Measurements from ENCODE around the gene CHKA. TPM values are rescaled to one million over a fixed set of nuclear protein-coding genes. Genes with fewer than 3 reads are reported as not detected.

Gene CHKA
- total and polyA plus RNA-seq, 2 donors (not counting 3 experiments of a cell fraction or from before 2014, with no cell fraction given) = 21.4 to 25.1 TPM

DNA sequence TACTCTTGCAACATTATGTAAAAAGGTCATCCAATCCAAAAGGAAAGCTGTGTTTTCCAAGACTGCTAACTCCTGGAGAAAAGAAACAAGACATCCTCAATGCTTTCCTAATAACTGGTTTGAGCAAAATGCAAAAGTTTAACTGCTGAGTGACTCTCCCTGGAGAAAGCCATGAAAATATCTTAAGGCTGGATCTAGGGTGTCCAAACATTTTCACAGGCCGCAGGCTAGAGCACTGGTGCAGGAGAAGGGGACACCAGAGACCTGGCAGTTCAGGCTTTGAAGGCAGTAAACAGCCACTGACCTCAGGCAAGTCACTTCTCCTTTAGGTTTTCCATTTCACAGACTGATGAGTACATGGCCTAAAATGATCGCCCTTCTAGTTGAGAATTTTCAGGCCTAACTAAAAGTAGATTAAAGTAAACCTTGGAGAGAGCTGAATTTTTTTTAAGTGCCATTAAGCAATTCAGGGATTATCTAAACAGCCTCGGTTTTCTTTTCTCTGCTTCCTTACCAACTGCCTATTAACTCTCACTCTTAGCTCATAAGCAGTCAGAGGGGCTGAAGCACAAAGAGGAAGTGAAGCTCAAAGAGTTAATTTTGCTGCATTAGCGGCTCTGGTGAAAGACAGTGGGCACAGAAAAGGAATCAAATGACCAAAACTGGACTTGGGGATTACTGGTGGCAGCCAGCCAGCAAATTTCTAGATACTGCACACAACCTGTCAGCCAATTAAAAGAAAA lies 2.3 kb downstream of the CHKA start:
- Histone ChIP-seq H4K20me1 (replicated peaks; ENCODE audit: control insufficient read depth, extremely low read depth, insufficient read depth, low read length) (no peaks in the 10 kb centered on the region), H3K4me1 (ENCODE audit: control insufficient read depth, extremely low read depth, insufficient read depth, low read length) (peaks cover 8% of the 10 kb centered on the region), H3K4me2 (ENCODE audit: insufficient read depth, low read length) (no peak overlapping the region), H3K9me1 (replicated peaks; ENCODE audit: control insufficient read depth, extremely low read depth, insufficient read depth, low read length) (no peaks in the 10 kb centered on the region), H3K27me3 (ENCODE audit: control insufficient read depth in 2 of 2, insufficient read depth in 2 of 2, low read length in 2 of 2) (no peaks in the 10 kb centered on the region), H3K36me3 (ENCODE audit: control insufficient read depth in 2 of 2, extremely low read depth in 1 of 2, insufficient read depth in 2 of 2, low read length in 2 of 2) (no peaks in the 10 kb centered on the region), H2AFZ (ENCODE audit: low read depth, low read length) (no peak overlapping the region), H3K79me2 (ENCODE audit: control insufficient read depth, insufficient read depth, low read length) (peaks cover 10% of the 10 kb centered on the region), H3K9me3 (replicated peaks; ENCODE audit: control insufficient read depth, insufficient read depth, low read length) (no peaks in the 10 kb centered on the region), H3K27ac (ENCODE audit: insufficient read depth, low read depth, low read length) (no peak overlapping the region), H3K4me3 (replicated peaks in 1 of 3; ENCODE audit: insufficient read depth in 1 of 3, low read depth in 1 of 3, low read length in 3 of 3) (no peak overlapping the region), H3K9ac (replicated peaks; ENCODE audit: extremely low read depth, insufficient read depth, low read length) (no peak overlapping the region)
- ChIA-PET CTCF (interaction anchor here (1.1 to 2.6 kb wide), 3 partner anchors 10 to 90 kb away, joined by 3 to 6 read pairs (median 4); no protein-coding TSS in a partner anchor), POLR2A (no interaction called here)
- dilution Hi-C loops (cut with MboI; ENCODE audit: extremely low pct_ligation_motif_present, low sequenced_read_pairs) (no loop called here), intact Hi-C loops (cut with micrococcal nuclease) (no loop called here)
- TF ChIP-seq GATA2 (IDR thresholded peaks at IDR 0.05; ENCODE audit: insufficient read depth, insufficient read length, low read depth, low read length) = no peak
- TF ChIP-seq POLR2A (IDR thresholded peaks at IDR 0.05; ENCODE audit: low read depth, low read length) = no peak
- TF ChIP-seq, protein P1, sequence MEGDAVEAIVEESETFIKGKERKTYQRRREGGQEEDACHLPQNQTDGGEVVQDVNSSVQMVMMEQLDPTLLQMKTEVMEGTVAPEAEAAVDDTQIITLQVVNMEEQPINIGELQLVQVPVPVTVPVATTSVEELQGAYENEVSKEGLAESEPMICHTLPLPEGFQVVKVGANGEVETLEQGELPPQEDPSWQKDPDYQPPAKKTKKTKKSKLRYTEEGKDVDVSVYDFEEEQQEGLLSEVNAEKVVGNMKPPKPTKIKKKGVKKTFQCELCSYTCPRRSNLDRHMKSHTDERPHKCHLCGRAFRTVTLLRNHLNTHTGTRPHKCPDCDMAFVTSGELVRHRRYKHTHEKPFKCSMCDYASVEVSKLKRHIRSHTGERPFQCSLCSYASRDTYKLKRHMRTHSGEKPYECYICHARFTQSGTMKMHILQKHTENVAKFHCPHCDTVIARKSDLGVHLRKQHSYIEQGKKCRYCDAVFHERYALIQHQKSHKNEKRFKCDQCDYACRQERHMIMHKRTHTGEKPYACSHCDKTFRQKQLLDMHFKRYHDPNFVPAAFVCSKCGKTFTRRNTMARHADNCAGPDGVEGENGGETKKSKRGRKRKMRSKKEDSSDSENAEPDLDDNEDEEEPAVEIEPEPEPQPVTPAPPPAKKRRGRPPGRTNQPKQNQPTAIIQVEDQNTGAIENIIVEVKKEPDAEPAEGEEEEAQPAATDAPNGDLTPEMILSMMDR (IDR thresholded peaks at IDR 0.05; ENCODE audit: extremely low read depth in 1 of 2, insufficient read depth in 1 of 2, low read depth in 1 of 2, low read length in 2 of 2) = no peak
- TF ChIP-seq EZH2 (IDR thresholded peaks at IDR 0.05; ENCODE audit: borderline replicate concordance, low read depth, low read length, severe bottlenecking) = no peak
- TF ChIP-seq FOS (IDR thresholded peaks at IDR 0.05; ENCODE audit: borderline replicate concordance, insufficient read depth, low read length) = no peak
- TF ChIP-seq POLR2AphosphoS5 (IDR thresholded peaks at IDR 0.05; ENCODE audit: insufficient read depth, low read depth, low read length) = no peak
- TF ChIP-seq MYC (IDR thresholded peaks at IDR 0.05; ENCODE audit: low read depth, low read length) = no peak
- TF ChIP-seq, protein P2, sequence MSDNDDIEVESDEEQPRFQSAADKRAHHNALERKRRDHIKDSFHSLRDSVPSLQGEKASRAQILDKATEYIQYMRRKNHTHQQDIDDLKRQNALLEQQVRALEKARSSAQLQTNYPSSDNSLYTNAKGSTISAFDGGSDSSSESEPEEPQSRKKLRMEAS (IDR thresholded peaks at IDR 0.05; ENCODE audit: insufficient read depth, insufficient read length) = no peak
- DNase-seq (ENCODE audit: low read depth, low spot score) (peak; percentile 12), FAIRE-seq (no peak)
- no TSS peak for BruUV-seq (replicated peaks)

Data from endothelial cell of umbilical vein (primary cell).